MM.1S (cell line): Measurements from ENCODE around the gene CFAP20.

Experiments
- DNase-seq: peaks from one replicate; pipeline ENCODE4 v3.0.0-alpha.2; 2015
- H2AFZ ChIP-seq: fragments of 300-600 bp; sonication (generic); 2 replicates; pipeline ENCODE4 v1.6.0; 2016; ENCODE audit warnings: antibody characterized with exemption, low read length
- H3F3A ChIP-seq: fragments of 300-600 bp; sonication (generic); 2 replicates; pipeline ENCODE4 v1.6.1; 2016; ENCODE audit warnings: mild to moderate bottlenecking, antibody characterized with exemption, low read length, moderate library complexity, mixed read lengths; ENCODE audit not compliant: insufficient read depth
- H3K27ac ChIP-seq: fragments of 300-600 bp; sonication (generic); 2 replicates; pipeline ENCODE4 v1.5.1; 2016; ENCODE audit warnings: mild to moderate bottlenecking, low read length
- H3K27me3 ChIP-seq: fragments of 300-600 bp; sonication (generic); replicated peaks from 2 replicates; pipeline ENCODE4 v1.6.0; 2016; ENCODE audit warnings: low read length; ENCODE audit not compliant: insufficient read depth
- H3K36me3 ChIP-seq: fragments of 300-600 bp; sonication (generic); replicated peaks from 2 replicates; pipeline ENCODE4 v1.6.1; 2016; ENCODE audit warnings: mild to moderate bottlenecking, low read length, mixed read lengths; ENCODE audit not compliant: insufficient read depth
- H3K4me1 ChIP-seq: fragments of 300-600 bp; sonication (generic); 2 replicates; pipeline ENCODE4 v1.6.1; 2016; ENCODE audit warnings: low read length, mixed read lengths
- H3K4me2 ChIP-seq: fragments of 300-600 bp; sonication (generic); 2 replicates; pipeline ENCODE4 v1.6.0; 2016; ENCODE audit warnings: low read depth, low read length
- H3K4me3 ChIP-seq: fragments of 300-600 bp; sonication (generic); 2 replicates; pipeline ENCODE4 v1.5.1; 2016; ENCODE audit warnings: low read length, mixed read lengths
- H3K79me2 ChIP-seq: fragments of 300-600 bp; sonication (generic); 2 replicates; pipeline ENCODE4 v1.6.1; 2016; ENCODE audit warnings: mixed run types, low read length, mixed read lengths
- H3K9ac ChIP-seq: fragments of 300-600 bp; sonication (generic); 2 replicates; pipeline ENCODE4 v1.6.1; 2016; ENCODE audit warnings: low read length, mixed read lengths
- H3K9me2 ChIP-seq: fragments of 300-600 bp; sonication (generic); replicated peaks from 2 replicates; pipeline ENCODE4 v1.6.1; 2016; ENCODE audit warnings: mild to moderate bottlenecking, low read length, mixed read lengths; ENCODE audit not compliant: insufficient read depth
- H3K9me3 ChIP-seq: fragments of 300-600 bp; sonication (generic); replicated peaks from 2 replicates; pipeline ENCODE4 v1.6.1; 2016; ENCODE audit warnings: mild to moderate bottlenecking, low read length, mixed read lengths; ENCODE audit not compliant: insufficient read depth
- H4K20me1 ChIP-seq: fragments of 300-600 bp; sonication (generic); 2 replicates; pipeline ENCODE4 v1.6.1; 2016; ENCODE audit warnings: mild to moderate bottlenecking, low read length, moderate library complexity, mixed read lengths; ENCODE audit not compliant: insufficient read depth
- EZH2 ChIP-seq: fragments of 300-600 bp; sonication (generic); optimal IDR thresholded peaks from 2 replicates; pipeline ENCODE3; 2017; ENCODE audit warnings: low read depth, mild to moderate bottlenecking, antibody characterized with exemption, low read length, mixed read lengths
- EZH2phosphoT487 ChIP-seq: fragments of 300-600 bp; sonication (generic); IDR thresholded peaks from 2 replicates; pipeline ENCODE4 v1.6.1; 2018; ENCODE audit warnings: antibody characterized with exemption, low read length
- TF ChIP-seq, protein P1 (sequence below): fragments of 300-600 bp; sonication (generic); IDR thresholded peaks from 2 replicates; pipeline ENCODE4 v1.5.1; 2016; ENCODE audit warnings: antibody characterized with exemption, low read length, mixed read lengths

The CFAP20 gene

DNA sequence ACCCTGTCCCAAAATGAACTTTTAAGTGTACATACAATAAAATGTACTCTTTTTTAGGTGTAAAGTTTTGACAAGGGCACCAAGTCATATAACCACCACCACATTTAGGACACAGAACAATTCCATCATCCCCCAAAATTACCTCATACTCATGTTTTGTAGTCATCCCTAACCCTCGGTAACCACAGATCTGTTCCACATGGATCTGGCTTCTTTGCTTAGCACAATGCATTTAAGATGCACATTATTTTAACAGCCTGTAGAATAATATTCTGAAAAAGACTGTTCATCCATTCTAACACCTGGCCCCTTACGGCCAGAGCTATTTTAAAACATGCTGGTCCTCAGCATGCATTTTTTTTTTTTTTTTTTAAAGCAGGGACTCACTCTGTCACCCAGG is 25.2 kb upstream of the CFAP20 start:
- no peak for DNase-seq
- Histone ChIP-seq H3K9me3 (no peaks in the 10 kb centered on the region), H3K79me2 (no peaks in the 10 kb centered on the region), H3K4me2 (no peak overlapping the region), H2AFZ (no peak overlapping the region), H3K27me3 (no peaks in the 10 kb centered on the region), H3K9me2 (no peaks in the 10 kb centered on the region), H3K9ac (no peak overlapping the region), H3F3A (no peaks in the 10 kb centered on the region), H4K20me1 (no peaks in the 10 kb centered on the region), H3K36me3 (no peaks in the 10 kb centered on the region), H3K4me1 (no peaks in the 10 kb centered on the region), H3K27ac (no peak overlapping the region), H3K4me3 (no peak overlapping the region)
- TF ChIP-seq EZH2 (no peak), EZH2phosphoT487 (no peak)
- TF ChIP-seq, protein P1, sequence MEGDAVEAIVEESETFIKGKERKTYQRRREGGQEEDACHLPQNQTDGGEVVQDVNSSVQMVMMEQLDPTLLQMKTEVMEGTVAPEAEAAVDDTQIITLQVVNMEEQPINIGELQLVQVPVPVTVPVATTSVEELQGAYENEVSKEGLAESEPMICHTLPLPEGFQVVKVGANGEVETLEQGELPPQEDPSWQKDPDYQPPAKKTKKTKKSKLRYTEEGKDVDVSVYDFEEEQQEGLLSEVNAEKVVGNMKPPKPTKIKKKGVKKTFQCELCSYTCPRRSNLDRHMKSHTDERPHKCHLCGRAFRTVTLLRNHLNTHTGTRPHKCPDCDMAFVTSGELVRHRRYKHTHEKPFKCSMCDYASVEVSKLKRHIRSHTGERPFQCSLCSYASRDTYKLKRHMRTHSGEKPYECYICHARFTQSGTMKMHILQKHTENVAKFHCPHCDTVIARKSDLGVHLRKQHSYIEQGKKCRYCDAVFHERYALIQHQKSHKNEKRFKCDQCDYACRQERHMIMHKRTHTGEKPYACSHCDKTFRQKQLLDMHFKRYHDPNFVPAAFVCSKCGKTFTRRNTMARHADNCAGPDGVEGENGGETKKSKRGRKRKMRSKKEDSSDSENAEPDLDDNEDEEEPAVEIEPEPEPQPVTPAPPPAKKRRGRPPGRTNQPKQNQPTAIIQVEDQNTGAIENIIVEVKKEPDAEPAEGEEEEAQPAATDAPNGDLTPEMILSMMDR = no peak

DNA sequence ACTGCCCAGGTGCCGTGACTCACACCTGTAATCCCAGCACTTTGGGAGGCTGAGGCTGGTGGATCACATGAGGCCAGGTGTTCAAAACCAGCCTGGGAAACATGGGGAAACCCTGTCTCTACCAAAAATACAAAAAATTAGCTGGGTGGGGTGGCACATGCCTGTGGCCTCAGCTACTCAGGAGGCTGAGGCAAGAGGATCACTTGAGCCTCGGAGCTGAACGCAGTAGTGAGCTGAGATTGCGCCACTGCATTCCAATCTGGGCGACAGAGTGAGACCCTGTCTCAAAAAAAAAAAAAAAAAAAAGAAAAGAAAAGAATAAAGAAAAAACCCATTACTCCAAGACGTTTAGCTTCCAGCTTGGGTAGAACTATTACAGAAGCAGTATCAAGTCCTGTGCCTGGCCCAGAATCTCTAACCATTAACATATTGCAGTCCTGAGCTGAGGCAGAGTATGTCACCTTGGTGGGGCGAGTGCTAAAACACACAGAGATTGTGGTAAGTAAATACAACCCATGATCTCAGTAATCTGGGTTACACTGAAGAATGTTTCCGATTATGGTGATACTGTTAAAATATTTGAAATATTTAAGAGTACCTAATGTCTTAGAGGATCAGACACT is 23.2 kb upstream of the CFAP20 start:
- Histone ChIP-seq H3K9me3 (no peaks in the 10 kb centered on the region), H3K4me2 (no peak overlapping the region), H3K27me3 (no peaks in the 10 kb centered on the region), H3F3A (no peaks in the 10 kb centered on the region), H3K36me3 (no peaks in the 10 kb centered on the region), H3K9ac (no peak overlapping the region), H3K79me2 (no peaks in the 10 kb centered on the region), H3K9me2 (no peaks in the 10 kb centered on the region), H3K27ac (no peak overlapping the region), H2AFZ (no peak overlapping the region), H3K4me3 (no peak overlapping the region), H4K20me1 (no peaks in the 10 kb centered on the region), H3K4me1 (no peaks in the 10 kb centered on the region)
- DNase-seq = no peak
- no peak for TF ChIP-seq EZH2
- TF ChIP-seq, protein P1 = no peak
- TF ChIP-seq EZH2phosphoT487 = no peak

DNA sequence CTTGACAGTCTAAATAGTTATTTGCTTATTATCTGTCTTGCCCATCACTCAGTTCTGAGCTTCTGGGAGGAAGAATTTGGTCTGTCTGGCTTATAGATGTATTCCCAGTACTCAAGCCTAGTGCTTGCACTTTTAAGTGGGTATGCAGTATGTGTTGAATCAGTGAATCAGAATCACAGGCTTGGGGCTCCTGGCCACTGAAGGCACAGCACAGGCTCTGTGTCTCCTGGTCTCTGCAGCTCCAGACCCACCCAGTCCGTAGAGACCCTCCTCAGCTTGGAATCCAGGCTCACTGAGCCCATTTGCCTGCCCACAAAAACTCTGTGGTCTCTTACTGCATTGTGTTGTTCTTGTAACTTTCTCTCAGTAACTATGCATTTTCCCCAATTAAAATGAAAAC is 19.3 kb upstream of the CFAP20 start:
- TF ChIP-seq, protein P1 = no peak
- TF ChIP-seq EZH2 (no peak), EZH2phosphoT487 (no peak)
- H2AFZ ChIP-seq = no peak overlapping the region
- no peak for DNase-seq

More for the DNA sequence above, 19.3 kb upstream of the CFAP20 start:
- no peaks in the 10 kb centered on the region for H3K27me3 ChIP-seq
- no peaks in the 10 kb centered on the region for H4K20me1 ChIP-seq
- H3K27ac ChIP-seq = no peak overlapping the region
- no peak overlapping the region for H3K4me3 ChIP-seq
- H3K79me2 ChIP-seq = no peaks in the 10 kb centered on the region
- no peaks in the 10 kb centered on the region for H3F3A ChIP-seq
- no peaks in the 10 kb centered on the region for H3K9me2 ChIP-seq
- no peaks in the 10 kb centered on the region for H3K9me3 ChIP-seq
- no peak overlapping the region for H3K4me2 ChIP-seq
- no peaks in the 10 kb centered on the region for H3K4me1 ChIP-seq
- no peaks in the 10 kb centered on the region for H3K36me3 ChIP-seq
- no peak overlapping the region for H3K9ac ChIP-seq
